Measurements from ENCODE around the gene MYDGF. TPM values are rescaled to one million over a fixed set of nuclear protein-coding genes. Genes with fewer than 3 reads are reported as not detected.

The MYDGF gene
- total RNA-seq, 2 donors from 2014 or later = 59.3 to 72.9 TPM

GRCh38 chr19:4650159-4650558 lies 20.0 kb downstream of the MYDGF start:
- no peak for TF ChIP-seq CTCF (IDR thresholded peaks at IDR 0.05)
- Histone ChIP-seq H3K27ac (no peak overlapping the region), H3K9me3 (no peaks in the 10 kb centered on the region), H3K27me3 (replicated peaks; ENCODE audit: insufficient read depth) (no peaks in the 10 kb centered on the region), H3K4me1 (ENCODE audit: control insufficient read depth in 1 of 2, low read depth in 2 of 2) (no peaks in the 10 kb centered on the region), H3K36me3 (no peaks in the 10 kb centered on the region), H3K4me3 (no peak overlapping the region)
- ATAC-seq (ENCODE audit: insufficient number of reproducible peaks, low FRiP score, low read depth) = no peak
- no peak for DNase-seq (ENCODE audit: low spot score)

- H3K9me3 ChIP-seq = no peaks in the 10 kb centered on the region
- H3K27me3 ChIP-seq (replicated peaks; ENCODE audit: insufficient read depth) = no peaks in the 10 kb centered on the region
- ATAC-seq (ENCODE audit: insufficient number of reproducible peaks, low FRiP score, low read depth) (no peak), DNase-seq (ENCODE audit: low spot score) (no peak)
- no peaks in the 10 kb centered on the region for H3K4me1 ChIP-seq (ENCODE audit: control insufficient read depth in 1 of 2, low read depth in 2 of 2)
- H3K36me3 ChIP-seq = no peaks in the 10 kb centered on the region
- TF ChIP-seq CTCF (IDR thresholded peaks at IDR 0.05) = no peak
- H3K4me3 ChIP-seq = no peak overlapping the region
- no peak overlapping the region for H3K27ac ChIP-seq
Observed at GRCh38 chr19:4649392-4650047, 20.6 kb downstream of the MYDGF start.

GRCh38 chr19:4647676-4648644 lies 22.2 kb downstream of the MYDGF start:
- Histone ChIP-seq H3K27me3 (replicated peaks; ENCODE audit: insufficient read depth) (no peaks in the 10 kb centered on the region), H3K36me3 (no peaks in the 10 kb centered on the region), H3K4me1 (ENCODE audit: control insufficient read depth in 1 of 2, low read depth in 2 of 2) (no peaks in the 10 kb centered on the region), H3K9me3 (no peaks in the 10 kb centered on the region), H3K27ac (no peak overlapping the region), H3K4me3 (no peak overlapping the region)
- no peak for TF ChIP-seq CTCF (IDR thresholded peaks at IDR 0.05)
- no peak for DNase-seq (ENCODE audit: low spot score)
- ATAC-seq (ENCODE audit: insufficient number of reproducible peaks, low FRiP score, low read depth) = no peak

- DNase-seq (ENCODE audit: low spot score) (no peak), ATAC-seq (ENCODE audit: insufficient number of reproducible peaks, low FRiP score, low read depth) (no peak)
- Histone ChIP-seq H3K36me3 (no peaks in the 10 kb centered on the region), H3K27me3 (replicated peaks; ENCODE audit: insufficient read depth) (no peaks in the 10 kb centered on the region), H3K9me3 (no peaks in the 10 kb centered on the region), H3K4me1 (ENCODE audit: control insufficient read depth in 1 of 2, low read depth in 2 of 2) (no peaks in the 10 kb centered on the region), H3K4me3 (no peak overlapping the region), H3K27ac (no peak overlapping the region)
- TF ChIP-seq CTCF (IDR thresholded peaks at IDR 0.05) = no peak
Observed at GRCh38 chr19:4645718-4646117, 24.4 kb downstream of the MYDGF start.

- Histone ChIP-seq H3K27me3 (replicated peaks; ENCODE audit: insufficient read depth) (no peaks in the 10 kb centered on the region), H3K4me3 (no peak overlapping the region), H3K9me3 (no peaks in the 10 kb centered on the region), H3K4me1 (ENCODE audit: control insufficient read depth in 1 of 2, low read depth in 2 of 2) (peaks cover 9 to 12% of the 10 kb centered on the region in 2 donors), H3K36me3 (no peaks in the 10 kb centered on the region), H3K27ac (no peak overlapping the region)
- ATAC-seq (ENCODE audit: insufficient number of reproducible peaks, low FRiP score, low read depth) (no peak), DNase-seq (ENCODE audit: low spot score) (no peak)
- TF ChIP-seq CTCF (IDR thresholded peaks at IDR 0.05) = no peak
Observed at GRCh38 chr19:4642625-4643024, 27.5 kb downstream of the MYDGF start.

Data from thoracic aorta (tissue), 2 donors.